D721Med (cell line): Measurements from ENCODE around the gene CNRIP1.
"Not testable (repeated sequence)": the region's sequence is repeated elsewhere in the genome, so short reads cannot be mapped to it uniquely, and the experiment has no call there.

Experiments
- DNase-seq: peaks from one replicate; pipeline ENCODE4 v3.0.0; 2011; ENCODE audit warnings: low spot score; ENCODE audit not compliant: insufficient read length
- FAIRE-seq: peaks from 2 replicates; lab custom pipeline; 2011; peaks lifted over from hg19 to GRCh38; lab: Jason Lieb, UNC
- TF ChIP-seq, protein P1 (sequence below): IDR thresholded peaks from 2 replicates; pipeline ENCODE4 v1.5.1; 2012; ENCODE audit warnings: mild to moderate bottlenecking, control low read depth; ENCODE audit not compliant: insufficient read depth; ENCODE audit errors: missing control alignments

CNRIP1 gene

DNA sequence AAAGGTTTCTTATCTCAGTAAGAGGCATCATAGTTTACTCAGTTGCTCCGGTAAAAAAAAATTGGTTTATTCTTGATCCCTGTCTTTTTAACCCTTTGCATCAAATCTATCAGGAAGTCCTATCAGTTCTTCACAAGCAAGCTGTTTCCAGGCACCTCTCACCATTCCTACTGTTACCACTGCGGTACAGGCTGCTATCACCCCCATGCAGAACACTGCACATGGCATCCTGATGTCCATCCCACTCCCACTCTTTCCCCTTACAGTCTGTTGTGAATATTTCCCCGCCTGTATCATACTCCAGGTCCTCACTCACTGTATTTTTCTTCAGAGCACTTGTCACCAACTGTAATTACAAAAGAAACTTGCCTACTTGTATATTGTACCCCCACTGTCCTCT is 5.3 kb upstream of the CNRIP1 start:
- DNase-seq (no peak), FAIRE-seq (no peak)
- TF ChIP-seq, protein P1, sequence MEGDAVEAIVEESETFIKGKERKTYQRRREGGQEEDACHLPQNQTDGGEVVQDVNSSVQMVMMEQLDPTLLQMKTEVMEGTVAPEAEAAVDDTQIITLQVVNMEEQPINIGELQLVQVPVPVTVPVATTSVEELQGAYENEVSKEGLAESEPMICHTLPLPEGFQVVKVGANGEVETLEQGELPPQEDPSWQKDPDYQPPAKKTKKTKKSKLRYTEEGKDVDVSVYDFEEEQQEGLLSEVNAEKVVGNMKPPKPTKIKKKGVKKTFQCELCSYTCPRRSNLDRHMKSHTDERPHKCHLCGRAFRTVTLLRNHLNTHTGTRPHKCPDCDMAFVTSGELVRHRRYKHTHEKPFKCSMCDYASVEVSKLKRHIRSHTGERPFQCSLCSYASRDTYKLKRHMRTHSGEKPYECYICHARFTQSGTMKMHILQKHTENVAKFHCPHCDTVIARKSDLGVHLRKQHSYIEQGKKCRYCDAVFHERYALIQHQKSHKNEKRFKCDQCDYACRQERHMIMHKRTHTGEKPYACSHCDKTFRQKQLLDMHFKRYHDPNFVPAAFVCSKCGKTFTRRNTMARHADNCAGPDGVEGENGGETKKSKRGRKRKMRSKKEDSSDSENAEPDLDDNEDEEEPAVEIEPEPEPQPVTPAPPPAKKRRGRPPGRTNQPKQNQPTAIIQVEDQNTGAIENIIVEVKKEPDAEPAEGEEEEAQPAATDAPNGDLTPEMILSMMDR = no peak

DNA sequence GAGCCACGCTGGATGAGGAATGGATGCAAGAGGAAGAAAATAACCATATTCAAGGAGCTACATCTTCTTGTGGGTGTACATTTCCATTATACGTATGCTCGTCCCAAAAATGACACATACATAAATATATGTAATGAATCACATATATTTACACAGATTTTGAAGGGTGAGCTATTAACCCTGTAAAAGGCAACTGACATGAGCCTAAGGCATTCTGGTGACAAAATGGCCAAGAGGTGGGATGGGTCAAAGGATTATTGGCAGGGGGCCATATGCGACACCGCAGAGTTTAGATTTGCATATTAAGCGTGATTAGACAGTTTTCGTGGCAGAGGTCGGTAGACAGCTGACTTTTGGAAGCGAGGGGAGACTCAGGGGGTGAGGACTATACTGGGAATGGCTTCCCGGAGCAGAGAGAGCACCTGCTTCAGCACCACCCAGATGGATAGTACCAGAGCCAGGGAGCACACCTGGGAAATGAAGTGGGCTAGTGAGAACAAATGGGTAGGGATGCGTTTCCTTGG is 431 bp upstream of the CNRIP1 start:
- TF ChIP-seq, protein P1 = no peak
- DNase-seq = no peak
- FAIRE-seq = no peak

DNA sequence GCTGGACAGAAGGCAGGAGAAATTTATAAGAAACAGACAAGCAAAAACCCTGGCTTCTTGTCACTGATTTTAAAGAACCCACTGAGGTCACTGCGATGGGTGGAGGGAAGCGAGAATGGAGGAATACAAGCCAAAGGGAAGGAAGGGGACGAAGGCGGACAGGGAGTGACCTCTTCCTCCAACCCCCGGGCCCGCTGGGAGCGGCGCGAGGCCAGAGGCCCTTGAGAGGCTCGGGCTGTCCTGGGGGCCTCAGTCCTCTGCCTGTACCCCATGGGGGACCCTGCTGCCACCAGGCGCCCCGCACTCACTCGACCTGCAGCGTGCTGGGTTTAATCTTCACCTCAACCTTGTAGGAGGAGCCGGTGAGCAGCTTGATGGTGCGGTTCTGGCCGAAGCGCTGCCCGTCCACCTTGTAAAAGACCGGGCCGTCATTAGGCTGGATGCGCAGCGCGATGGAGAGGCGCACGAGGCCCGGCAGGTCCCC is 793 bp downstream of the CNRIP1 start:
- TF ChIP-seq, protein P1 = no peak
- FAIRE-seq (no peak), DNase-seq (no peak)

DNA sequence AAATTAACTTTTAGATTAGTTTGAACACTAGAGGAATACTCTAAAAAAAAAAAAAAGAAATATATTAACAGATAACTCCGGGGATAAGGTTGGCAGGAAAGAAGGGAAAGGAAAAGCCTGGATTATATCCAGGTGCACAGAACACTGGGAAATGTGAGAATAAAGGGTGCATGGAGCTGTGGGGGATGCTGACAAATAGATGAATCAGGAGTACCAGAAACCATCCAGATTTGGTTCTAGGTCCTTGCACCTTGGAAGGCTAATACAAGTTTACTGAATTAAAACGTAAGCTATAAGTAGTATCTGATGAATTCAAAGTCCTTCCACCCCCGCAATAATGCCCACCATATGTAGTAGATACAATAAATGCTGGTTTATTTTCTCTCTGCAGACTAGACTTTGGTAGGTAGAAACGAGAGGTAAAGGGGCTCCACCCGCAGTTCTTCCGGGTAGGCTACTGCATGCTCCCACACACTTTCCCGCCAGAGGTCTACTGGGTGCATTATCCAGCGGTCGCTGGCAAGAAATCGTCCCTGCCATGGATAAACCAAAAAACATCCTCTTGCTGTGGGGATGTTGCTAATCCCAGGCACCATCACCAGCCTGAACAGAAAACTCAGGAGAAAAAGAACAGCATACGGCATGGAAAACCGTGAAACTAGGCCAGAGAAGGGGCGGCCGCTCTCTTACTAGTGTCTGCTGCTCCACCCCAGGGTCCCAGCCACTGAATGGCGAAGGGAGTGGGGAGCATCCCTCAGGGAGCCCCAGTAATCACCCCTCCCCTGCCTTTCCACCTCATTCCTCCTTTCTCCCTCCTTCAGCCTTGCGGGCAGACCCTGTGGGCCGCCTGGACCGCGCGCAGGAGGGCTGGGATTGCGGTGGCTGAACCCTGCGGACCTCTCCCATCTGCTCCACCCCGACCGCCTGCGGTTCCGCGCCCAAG is 1.5 kb downstream of the CNRIP1 start:
- no peak for FAIRE-seq
- TF ChIP-seq, protein P1 = no peak
- no peak for DNase-seq

DNA sequence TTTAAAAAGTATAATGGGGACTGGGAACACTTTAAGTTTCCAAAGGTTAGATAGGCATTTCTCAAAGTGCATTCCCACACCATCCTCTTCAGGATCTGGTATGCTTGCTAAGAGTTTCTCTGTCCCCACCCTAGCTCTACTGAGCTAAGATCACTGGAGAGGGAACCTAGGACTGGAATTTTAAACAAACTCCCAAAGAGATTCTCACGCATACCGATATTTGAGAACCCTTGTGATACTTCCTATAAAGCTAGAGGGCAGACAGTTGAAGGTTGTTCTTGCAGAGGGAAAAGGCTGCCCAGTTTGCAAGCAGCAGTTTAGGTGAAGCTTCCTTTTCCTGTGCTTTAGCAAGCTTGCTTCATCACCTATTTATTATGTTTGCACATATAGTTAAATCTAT is 3.6 kb downstream of the CNRIP1 start:
- FAIRE-seq = no peak
- no peak for DNase-seq
- TF ChIP-seq, protein P1 = no peak

DNA sequence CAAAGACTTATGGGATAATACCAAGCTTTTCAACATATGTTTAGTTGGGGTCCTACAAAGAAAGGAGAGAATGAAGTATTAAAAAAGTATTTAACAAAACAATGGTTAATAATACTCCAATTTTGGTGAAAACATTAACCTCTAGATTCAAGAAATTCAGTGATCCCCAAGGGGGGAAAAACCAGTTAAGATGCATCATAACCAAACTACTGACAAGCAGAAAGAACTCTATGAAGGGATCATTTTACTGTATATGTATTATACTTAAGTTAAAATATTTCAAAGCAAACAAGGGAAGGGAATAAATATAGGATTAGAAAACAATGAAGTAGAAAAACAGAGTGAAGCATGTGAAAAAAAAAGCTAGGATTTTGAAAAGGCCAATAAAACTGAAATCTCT is 8.7 kb downstream of the CNRIP1 start:
- no peak for FAIRE-seq
- TF ChIP-seq, protein P1 = no peak
- no peak for DNase-seq

DNA sequence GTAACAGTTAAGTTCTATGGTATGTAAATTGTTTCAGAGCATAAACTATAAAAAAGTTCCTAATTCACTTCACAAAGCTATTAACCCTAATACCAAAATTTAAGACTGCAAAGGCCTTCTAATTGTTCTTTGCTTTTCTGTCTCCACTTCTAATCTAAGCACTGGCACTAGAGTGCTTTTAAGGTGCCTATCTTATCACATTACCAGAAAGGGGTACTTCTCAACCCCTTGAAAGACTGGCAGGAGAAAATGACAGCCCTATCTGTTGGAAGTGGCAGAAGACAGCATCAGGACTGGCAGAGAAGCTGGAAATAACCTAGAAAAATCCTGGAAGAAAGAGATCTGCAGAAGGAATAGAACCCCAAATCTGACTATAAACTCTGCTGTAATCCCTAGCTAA is 10.3 kb downstream of the CNRIP1 start:
- no peak for DNase-seq
- FAIRE-seq = no peak
- TF ChIP-seq, protein P1 = no peak

DNA sequence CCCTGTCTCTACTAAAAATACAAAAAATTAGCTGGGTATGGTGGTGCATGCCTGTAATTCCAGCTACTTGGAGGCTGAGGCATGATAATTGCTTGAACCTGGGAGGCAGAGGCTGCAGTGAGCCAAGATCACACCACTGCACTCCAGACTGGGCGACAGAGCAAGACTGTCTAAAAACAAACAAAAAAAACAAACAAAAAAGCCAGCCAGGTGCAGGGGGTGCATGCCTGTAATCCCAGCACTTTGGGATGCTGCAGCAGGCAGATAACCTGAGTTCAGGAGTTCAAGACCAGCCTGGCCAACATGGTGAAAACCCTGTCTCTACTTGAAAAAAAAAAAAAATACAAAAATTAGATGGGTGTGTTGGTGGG is 15.9 kb downstream of the CNRIP1 start:
- not testable (repeated sequence) for FAIRE-seq, DNase-seq
